ENCODE data around the gene RANBP17.
"Not testable (repeated sequence)": the region's sequence is repeated elsewhere in the genome, so short reads cannot be mapped to it uniquely, and the experiment has no call there.

RANBP17 gene

GRCh38 chr5:171029401-171029800, 167.6 kb downstream of the RANBP17 start:
- H3K9me3 Mint-ChIP-seq: no peaks in the 10 kb centered on the region
- no peaks in the 10 kb centered on the region for H3K27me3 Mint-ChIP-seq (ENCODE audit: low read depth)
- no peak overlapping the region for H3K27ac Mint-ChIP-seq
- H3K4me3 Mint-ChIP-seq: no peak overlapping the region
- no peak for DNase-seq (ENCODE audit: low spot score)
- H3K36me3 Mint-ChIP-seq (ENCODE audit: low read depth): no peaks in the 10 kb centered on the region
- H3K4me1 Mint-ChIP-seq (ENCODE audit: low read depth): no peaks in the 10 kb centered on the region

GRCh38 chr5:171031977-171032376, 170.2 kb downstream of the RANBP17 start:
- Mint-ChIP-seq H3K4me3 (no peak overlapping the region), H3K27me3 (ENCODE audit: low read depth) (no peaks in the 10 kb centered on the region), H3K27ac (no peak overlapping the region)

GRCh38 chr5:171032435-171032973, 170.7 kb downstream of the RANBP17 start:
- no peak overlapping the region for H3K27ac Mint-ChIP-seq
- no peaks in the 10 kb centered on the region for H3K36me3 Mint-ChIP-seq (ENCODE audit: low read depth)
- H3K4me3 Mint-ChIP-seq: no peak overlapping the region
- no peak for DNase-seq (ENCODE audit: low spot score)
- H3K9me3 Mint-ChIP-seq: no peaks in the 10 kb centered on the region
- H3K27me3 Mint-ChIP-seq (ENCODE audit: low read depth): no peaks in the 10 kb centered on the region
- H3K4me1 Mint-ChIP-seq (ENCODE audit: low read depth): no peaks in the 10 kb centered on the region

More at GRCh38 chr5:171031977-171032376, 170.2 kb downstream of the RANBP17 start:
- DNase-seq (ENCODE audit: low spot score): no peak
- Mint-ChIP-seq H3K9me3 (no peaks in the 10 kb centered on the region), H3K36me3 (ENCODE audit: low read depth) (no peaks in the 10 kb centered on the region), H3K4me1 (ENCODE audit: low read depth) (no peaks in the 10 kb centered on the region)

GRCh38 chr5:171041893-171042292, 180.1 kb downstream of the RANBP17 start:
- H3K4me1 Mint-ChIP-seq (ENCODE audit: low read depth); DNase-seq (ENCODE audit: low spot score); H3K27ac Mint-ChIP-seq; H3K36me3 Mint-ChIP-seq (ENCODE audit: low read depth); H3K9me3 Mint-ChIP-seq; H3K27me3 Mint-ChIP-seq (ENCODE audit: low read depth); H3K4me3 Mint-ChIP-seq: not testable (repeated sequence)

GRCh38 chr5:171050916-171051315, 189.1 kb downstream of the RANBP17 start:
- Mint-ChIP-seq H3K27ac (no peak overlapping the region), H3K9me3 (peaks cover 11% of the 10 kb centered on the region), H3K4me3 (no peak overlapping the region), H3K4me1 (ENCODE audit: low read depth) (no peaks in the 10 kb centered on the region), H3K36me3 (ENCODE audit: low read depth) (no peaks in the 10 kb centered on the region), H3K27me3 (ENCODE audit: low read depth) (no peaks in the 10 kb centered on the region)
- no peak for DNase-seq (ENCODE audit: low spot score)

- H3K9me3 Mint-ChIP-seq: peaks cover 28% of the 10 kb centered on the region
- H3K27me3 Mint-ChIP-seq (ENCODE audit: low read depth): no peaks in the 10 kb centered on the region
- H3K4me1 Mint-ChIP-seq (ENCODE audit: low read depth): no peaks in the 10 kb centered on the region
- DNase-seq (ENCODE audit: low spot score): no peak
- H3K27ac Mint-ChIP-seq: no peak overlapping the region
- H3K36me3 Mint-ChIP-seq (ENCODE audit: low read depth): no peaks in the 10 kb centered on the region
- no peak overlapping the region for H3K4me3 Mint-ChIP-seq
Observed at GRCh38 chr5:171055875-171056454, 194.1 kb downstream of the RANBP17 start.

- no peaks in the 10 kb centered on the region for H3K36me3 Mint-ChIP-seq (ENCODE audit: low read depth)
- no peak for DNase-seq (ENCODE audit: low spot score)
- H3K27ac Mint-ChIP-seq: no peak overlapping the region
- H3K4me3 Mint-ChIP-seq: no peak overlapping the region
- no peaks in the 10 kb centered on the region for H3K4me1 Mint-ChIP-seq (ENCODE audit: low read depth)
- peaks cover 24% of the 10 kb centered on the region for H3K9me3 Mint-ChIP-seq
- no peaks in the 10 kb centered on the region for H3K27me3 Mint-ChIP-seq (ENCODE audit: low read depth)
Observed at GRCh38 chr5:171067540-171068130, 205.8 kb downstream of the RANBP17 start.

GRCh38 chr5:171074747-171075146, 212.9 kb downstream of the RANBP17 start:
- H3K36me3 Mint-ChIP-seq (ENCODE audit: low read depth): no peaks in the 10 kb centered on the region
- H3K9me3 Mint-ChIP-seq: no peaks in the 10 kb centered on the region
- no peak overlapping the region for H3K27ac Mint-ChIP-seq
- no peaks in the 10 kb centered on the region for H3K4me1 Mint-ChIP-seq (ENCODE audit: low read depth)
- no peaks in the 10 kb centered on the region for H3K27me3 Mint-ChIP-seq (ENCODE audit: low read depth)
- H3K4me3 Mint-ChIP-seq: no peak overlapping the region
- no peak for DNase-seq (ENCODE audit: low spot score)

- Mint-ChIP-seq H3K27ac (no peak overlapping the region), H3K27me3 (ENCODE audit: low read depth) (no peaks in the 10 kb centered on the region), H3K36me3 (ENCODE audit: low read depth) (no peaks in the 10 kb centered on the region), H3K9me3 (no peaks in the 10 kb centered on the region), H3K4me3 (no peak overlapping the region), H3K4me1 (ENCODE audit: low read depth) (no peaks in the 10 kb centered on the region)
- no peak for DNase-seq (ENCODE audit: low spot score)
Observed at GRCh38 chr5:171080186-171080938, 218.5 kb downstream of the RANBP17 start.

GRCh38 chr5:171081319-171081718, 219.5 kb downstream of the RANBP17 start:
- Mint-ChIP-seq H3K27ac (no peak overlapping the region), H3K4me3 (no peak overlapping the region), H3K4me1 (ENCODE audit: low read depth) (no peaks in the 10 kb centered on the region), H3K9me3 (no peaks in the 10 kb centered on the region), H3K36me3 (ENCODE audit: low read depth) (no peaks in the 10 kb centered on the region), H3K27me3 (ENCODE audit: low read depth) (no peaks in the 10 kb centered on the region)
- no peak for DNase-seq (ENCODE audit: low spot score)

GRCh38 chr5:171092194-171092593, 230.4 kb downstream of the RANBP17 start:
- H3K27ac Mint-ChIP-seq: no peak overlapping the region
- no peak for DNase-seq (ENCODE audit: low spot score)
- no peaks in the 10 kb centered on the region for H3K27me3 Mint-ChIP-seq (ENCODE audit: low read depth)
- H3K4me3 Mint-ChIP-seq: no peak overlapping the region
- peaks cover 4% of the 10 kb centered on the region for H3K9me3 Mint-ChIP-seq
- H3K4me1 Mint-ChIP-seq (ENCODE audit: low read depth): no peaks in the 10 kb centered on the region
- H3K36me3 Mint-ChIP-seq (ENCODE audit: low read depth): no peaks in the 10 kb centered on the region

GRCh38 chr5:171093598-171093997, 231.8 kb downstream of the RANBP17 start:
- Mint-ChIP-seq H3K4me1 (ENCODE audit: low read depth) (no peaks in the 10 kb centered on the region), H3K36me3 (ENCODE audit: low read depth) (no peaks in the 10 kb centered on the region), H3K4me3 (no peak overlapping the region), H3K27me3 (ENCODE audit: low read depth) (no peaks in the 10 kb centered on the region), H3K9me3 (peaks cover 4% of the 10 kb centered on the region), H3K27ac (no peak overlapping the region)
- no peak for DNase-seq (ENCODE audit: low spot score)

GRCh38 chr5:171094356-171094755, 232.5 kb downstream of the RANBP17 start:
- DNase-seq (ENCODE audit: low spot score): no peak
- Mint-ChIP-seq H3K27me3 (ENCODE audit: low read depth) (no peaks in the 10 kb centered on the region), H3K36me3 (ENCODE audit: low read depth) (no peaks in the 10 kb centered on the region), H3K27ac (no peak overlapping the region), H3K9me3 (peaks cover 4% of the 10 kb centered on the region), H3K4me1 (ENCODE audit: low read depth) (no peaks in the 10 kb centered on the region), H3K4me3 (no peak overlapping the region)

GRCh38 chr5:171102877-171103610, 241.2 kb downstream of the RANBP17 start:
- Mint-ChIP-seq H3K36me3 (ENCODE audit: low read depth) (no peaks in the 10 kb centered on the region), H3K27me3 (ENCODE audit: low read depth) (no peaks in the 10 kb centered on the region), H3K27ac (no peak overlapping the region), H3K4me3 (no peak overlapping the region), H3K4me1 (ENCODE audit: low read depth) (no peaks in the 10 kb centered on the region), H3K9me3 (no peaks in the 10 kb centered on the region)
- no peak for DNase-seq (ENCODE audit: low spot score)
